ENCODE results near the gene NLK. TPM values are rescaled to one million over a fixed set of nuclear protein-coding genes. Genes with fewer than 3 reads are reported as not detected.

Gene NLK
- 6.4 to 9.8 TPM (median 9.2 TPM) in 5 replicates for total RNA-seq (2022; extraction: Qiagen RNA extraction; ENCODE audit: low read depth)

GRCh38 chr17:28042657-28042720, at the start of gene NLK:
TSS of gene NLK (plus strand) at chr17:28042677. CDS start at chr17:28042874, 197 bp downstream.

Other genes with a start within 250 kb of the NLK start
- gene NOS2, start 242.1 kb upstream of the NLK start, total RNA-seq (2022; extraction: Qiagen RNA extraction; ENCODE audit: low read depth), result 0.15 to 0.22 TPM (median 0.19 TPM) in 5 replicates
- gene LYRM9, start 149.3 kb upstream of the NLK start, total RNA-seq (2022; extraction: Qiagen RNA extraction; ENCODE audit: low read depth), result 1.4 to 1.9 TPM (median 1.6 TPM) in 5 replicates